Skeletal muscle tissue (tissue), 4 donors: Measurements from ENCODE around the gene SLC30A5. TPM values are rescaled to one million over a fixed set of nuclear protein-coding genes. Genes with fewer than 3 reads are reported as not detected.
"Not testable (repeated sequence)": the region's sequence is repeated elsewhere in the genome, so short reads cannot be mapped to it uniquely, and the experiment has no call there.

Experiments used
- H3K27ac ChIP-seq: one replicate; pipeline ENCODE4 v1.7.0; 2013; ENCODE audit warnings: mild to moderate bottlenecking, low read depth, low read length, inconsistent platforms
- H3K27me3 ChIP-seq, 3 donors: one replicate each; pipeline ENCODE4 v1.7.0; 2013; ENCODE audit warnings: low read length in 3 of 3; ENCODE audit not compliant: control insufficient read depth in 3 of 3, insufficient read depth in 3 of 3
- H3K36me3 ChIP-seq, 3 donors: one replicate each; pipeline ENCODE4 v1.7.0; 2013; ENCODE audit warnings: low read length in 3 of 3; ENCODE audit not compliant: control insufficient read depth in 3 of 3, insufficient read depth in 3 of 3
- H3K4me1 ChIP-seq, 3 donors: one replicate each; pipeline ENCODE4 v1.7.0; 2013; ENCODE audit warnings: low read length in 3 of 3, mild to moderate bottlenecking in 3 of 3; ENCODE audit not compliant: control insufficient read depth in 3 of 3, insufficient read depth in 3 of 3
- H3K4me3 ChIP-seq, 3 donors: one replicate each; pipeline ENCODE4 v1.7.0; 2013; ENCODE audit warnings: low read length in 3 of 3
- H3K9ac ChIP-seq, 3 donors: one replicate each; pipeline ENCODE4 v1.7.0; 2013; ENCODE audit warnings: low read length in 3 of 3, mild to moderate bottlenecking in 3 of 3, moderate library complexity in 2 of 3, low read depth in 1 of 3
- H3K9me3 ChIP-seq, 3 donors: one replicate each; pipeline ENCODE4 v1.7.0; 2013; ENCODE audit warnings: low read length in 3 of 3; ENCODE audit not compliant: control insufficient read depth in 3 of 3
- total RNA-seq: library from RNA; depleted of rRNA; stranded (reverse); fragments of >200 nt; gene quantifications from one replicate; pipeline ENCODE4 v1.2.3, GENCODE V29; 2014
- donor health status: Osteomylitis.

Gene SLC30A5
- total RNA-seq, 1 donor from 2014 or later = 32.4 TPM

- Histone ChIP-seq H3K9me3 (no peaks in the 10 kb centered on the region), H3K4me1 (no peaks in the 10 kb centered on the region), H3K27me3 (no peaks in the 10 kb centered on the region), H3K36me3 (peaks cover 0 to 14% (median 9%) of the 10 kb centered on the region in 3 donors), H3K27ac (no peak overlapping the region), H3K4me3 (no peak overlapping the region), H3K9ac (no peak overlapping the region)
Measured at GRCh38 chr5:69134126-69134525, 40.3 kb downstream of the SLC30A5 start.

- H3K4me3 ChIP-seq = no peak overlapping the region
- H3K27ac ChIP-seq = no peak overlapping the region
- no peak overlapping the region for H3K9ac ChIP-seq
- peaks cover 0 to 9% (median 2%) of the 10 kb centered on the region in 3 donors for H3K36me3 ChIP-seq
- no peaks in the 10 kb centered on the region for H3K4me1 ChIP-seq
- H3K27me3 ChIP-seq = no peaks in the 10 kb centered on the region
- peaks cover 0 to 4% (median 4%) of the 10 kb centered on the region in 3 donors for H3K9me3 ChIP-seq
Measured at GRCh38 chr5:69136293-69136692, 42.5 kb downstream of the SLC30A5 start.

GRCh38 chr5:69137208-69137607 is 43.4 kb downstream of the SLC30A5 start:
- not testable (repeated sequence) for H3K4me3 ChIP-seq, H3K27ac ChIP-seq, H3K9me3 ChIP-seq, H3K4me1 ChIP-seq, H3K9ac ChIP-seq, H3K36me3 ChIP-seq, H3K27me3 ChIP-seq

GRCh38 chr5:69137807-69138206 is 44.0 kb downstream of the SLC30A5 start:
- H3K27me3 ChIP-seq = no peaks in the 10 kb centered on the region
- peaks cover 0 to 4% (median 4%) of the 10 kb centered on the region in 3 donors for H3K9me3 ChIP-seq
- peaks cover 0 to 4% (median 0%) of the 10 kb centered on the region in 3 donors for H3K36me3 ChIP-seq
- no peaks in the 10 kb centered on the region for H3K4me1 ChIP-seq
- H3K9ac ChIP-seq = no peak overlapping the region
- no peak overlapping the region for H3K4me3 ChIP-seq
- H3K27ac ChIP-seq = no peak overlapping the region

GRCh38 chr5:69138766-69139165 is 45.0 kb downstream of the SLC30A5 start:
- Histone ChIP-seq H3K4me3 (no peak overlapping the region), H3K27me3 (no peaks in the 10 kb centered on the region), H3K9ac (no peak overlapping the region), H3K9me3 (peaks cover 0 to 4% (median 4%) of the 10 kb centered on the region in 3 donors), H3K4me1 (no peaks in the 10 kb centered on the region), H3K36me3 (peaks cover 0 to under 1% (median 0%) of the 10 kb centered on the region in 3 donors), H3K27ac (no peak overlapping the region)

GRCh38 chr5:69140239-69140638 is 46.4 kb downstream of the SLC30A5 start:
- H3K36me3 ChIP-seq, H3K4me1 ChIP-seq, H3K9me3 ChIP-seq, H3K27me3 ChIP-seq, H3K4me3 ChIP-seq, H3K9ac ChIP-seq, H3K27ac ChIP-seq: not testable (repeated sequence)

- Histone ChIP-seq H3K27me3 (no peaks in the 10 kb centered on the region), H3K4me3 (no peak overlapping the region), H3K27ac (no peak overlapping the region), H3K9ac (no peak overlapping the region), H3K36me3 (no peaks in the 10 kb centered on the region), H3K4me1 (no peaks in the 10 kb centered on the region), H3K9me3 (peaks cover 0 to 4% (median 4%) of the 10 kb centered on the region in 3 donors)
Measured at GRCh38 chr5:69140827-69141226, 47.0 kb downstream of the SLC30A5 start.

GRCh38 chr5:69148576-69148975 is 54.8 kb downstream of the SLC30A5 start:
- H3K36me3 ChIP-seq, H3K4me1 ChIP-seq, H3K9me3 ChIP-seq: not testable (repeated sequence)

GRCh38 chr5:69148981-69149675 is 55.3 kb downstream of the SLC30A5 start:
- H3K9me3 ChIP-seq = no peaks in the 10 kb centered on the region
- H3K9ac ChIP-seq = no peak overlapping the region
- no peak overlapping the region for H3K27ac ChIP-seq
- no peaks in the 10 kb centered on the region for H3K4me1 ChIP-seq
- H3K4me3 ChIP-seq = no peak overlapping the region
- no peaks in the 10 kb centered on the region for H3K36me3 ChIP-seq
- no peaks in the 10 kb centered on the region for H3K27me3 ChIP-seq

More at GRCh38 chr5:69148576-69148975, 54.8 kb downstream of the SLC30A5 start:
- H3K9ac ChIP-seq, H3K27ac ChIP-seq, H3K4me3 ChIP-seq, H3K27me3 ChIP-seq: not testable (repeated sequence)

GRCh38 chr5:69149676-69150010 is 55.8 kb downstream of the SLC30A5 start:
- no peak overlapping the region for H3K9ac ChIP-seq
- no peaks in the 10 kb centered on the region for H3K9me3 ChIP-seq
- H3K4me1 ChIP-seq = no peaks in the 10 kb centered on the region
- H3K27ac ChIP-seq = no peak overlapping the region
- no peaks in the 10 kb centered on the region for H3K36me3 ChIP-seq
- no peak overlapping the region for H3K4me3 ChIP-seq
- no peaks in the 10 kb centered on the region for H3K27me3 ChIP-seq
